K562 treated with DMSO at 1 percent for 48 hours (cell line): ENCODE results near the gene CUL2. TPM values are rescaled to one million over a fixed set of nuclear protein-coding genes. Genes with fewer than 3 reads are reported as not detected.

ENCODE experiments used
- total RNA-seq: library from RNA; unstranded; fragments of 300-600 nt; gene quantifications from 2 replicates; pipeline ENCODE4 v1.2.3, GENCODE V29; 2022; ENCODE audit warnings: low replicate concordance; ENCODE audit errors: extremely low read depth

Gene CUL2
- not detected in 2 replicates for total RNA-seq

GRCh38 chr10:35090162-35090954 lies at the start of gene CUL2:
Gene CUL2, minus strand, starts transcription at chr10:35090341. Its CDS starts 19,024 bp downstream, at chr10:35071317.

DNA sequence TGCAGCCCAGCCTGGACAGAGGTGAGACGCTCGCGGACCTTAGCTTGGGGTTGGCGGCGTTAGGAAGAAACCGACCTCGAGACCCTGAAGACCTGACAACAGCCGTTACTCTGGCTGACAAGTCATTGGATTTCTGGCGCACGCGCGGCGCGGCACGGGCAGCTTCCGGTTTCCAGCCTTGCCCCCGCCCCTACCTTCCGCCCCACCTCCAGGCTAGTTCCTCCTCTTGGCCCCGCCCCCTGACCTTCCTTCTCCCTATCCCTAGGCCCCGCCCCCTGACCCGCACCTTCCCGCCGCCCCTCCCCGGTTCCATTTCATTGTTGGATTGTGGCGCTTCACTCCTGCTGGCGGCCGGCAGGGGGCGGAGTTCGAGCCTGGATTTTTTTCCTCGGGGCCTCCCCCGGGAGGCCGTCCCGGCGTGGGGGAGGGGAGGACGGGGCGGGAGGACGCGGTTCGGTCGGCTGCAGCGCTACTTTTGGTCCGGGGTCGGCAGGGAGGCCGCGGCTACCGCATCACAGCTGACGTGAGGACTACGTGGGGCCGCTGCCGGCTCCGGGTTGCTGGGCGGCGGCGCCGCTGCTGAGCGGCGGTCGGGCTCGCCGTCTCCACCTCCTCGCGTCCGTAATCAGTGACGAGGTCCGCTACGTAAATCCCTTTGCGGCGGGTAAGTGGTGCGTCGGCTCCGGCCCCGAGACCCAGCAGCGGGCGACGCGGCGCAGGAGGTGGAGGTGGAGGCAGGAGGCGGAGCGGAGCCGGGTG lies 36.6 kb upstream of the CUL2 start, which contains the start of gene CREM:
Gene CREM (plus strand): TSS at position 317 of the 759 bp plus-strand sequence. CDS start 10,990 bp downstream, outside the sequence.

Other genes with a start within 250 kb of the CUL2 start
- not detected in 2 replicates for gene CREM, start 36.5 kb upstream of the CUL2 start, total RNA-seq
- gene CCNY, start 246.2 kb upstream of the CUL2 start, total RNA-seq, result 123 TPM in 1 of 2 replicates, not detected in the other